Urinary bladder (tissue), 4 donors: ENCODE measurements around the gene ATP2A2. TPM values are rescaled to one million over a fixed set of nuclear protein-coding genes. Genes with fewer than 3 reads are reported as not detected.
A peak's percentile ranks its signal among the peaks of the same experiment; 100 is the strongest.
"Not testable (repeated sequence)": the region's sequence is repeated elsewhere in the genome, so short reads cannot be mapped to it uniquely, and the experiment has no call there.

ENCODE experiments used
- DNase-seq: peaks from one replicate; pipeline ENCODE4 v3.0.0-alpha.2; 2015; ENCODE audit errors: extremely low spot score
- H3K27ac ChIP-seq: one replicate; pipeline ENCODE4 v1.5.1; 2013; ENCODE audit warnings: low read depth, mild to moderate bottlenecking, moderate library complexity
- H3K36me3 ChIP-seq: one replicate; pipeline ENCODE4 v1.6.1; 2013; ENCODE audit warnings: mild to moderate bottlenecking, moderate library complexity; ENCODE audit not compliant: insufficient read depth
- H3K4me1 ChIP-seq: one replicate; pipeline ENCODE4 v1.6.1; 2013; ENCODE audit warnings: mild to moderate bottlenecking, moderate library complexity; ENCODE audit not compliant: insufficient read depth
- H3K4me3 ChIP-seq: one replicate; pipeline ENCODE4 v1.5.1; 2013; ENCODE audit warnings: low read depth, low read length
- WGBS: extraction: QIAGEN DNeasy Blood & Tissue Kit; methylation state at CpG from one replicate; pipeline ENCODE4 v1.1.7; 2013; 5-methylcytosine and 5-hydroxymethylcytosine counted together
- polyA plus RNA-seq: library from polyadenylated mRNA; stranded (reverse); fragments of 200-250 nt; gene quantifications from one replicate; pipeline ENCODE4 v1.2.3, GENCODE V29; 2013
- total RNA-seq: library from RNA; depleted of rRNA; stranded (reverse); fragments of >200 nt; gene quantifications from one replicate; pipeline ENCODE4 v1.2.3, GENCODE V29; 2014
- donor health status: healthy with polysubstance abuse.
- donor health status: healthy.

Gene ATP2A2
- total and polyA plus RNA-seq, 2 donors = 138 to 173 TPM

GRCh38 chr12:110249716-110250225, 31.3 kb upstream of the ATP2A2 start:
- H3K4me3 ChIP-seq = no peak overlapping the region
- peaks cover 1% of the 10 kb centered on the region for H3K4me1 ChIP-seq
- DNase-seq = no peak
- H3K27ac ChIP-seq = no peak overlapping the region
- H3K36me3 ChIP-seq = no peaks in the 10 kb centered on the region
- 75% methylated on average over 7 of the region's 7 CpGs for WGBS

- Histone ChIP-seq H3K4me1 (peaks cover 1% of the 10 kb centered on the region), H3K36me3 (no peaks in the 10 kb centered on the region), H3K4me3 (no peak overlapping the region), H3K27ac (no peak overlapping the region)
- 88% methylated on average over 7 of the region's 7 CpGs for WGBS
- DNase-seq = no peak
Observed at GRCh38 chr12:110251381-110251780, 29.7 kb upstream of the ATP2A2 start.

- no peak overlapping the region for H3K27ac ChIP-seq
- DNase-seq = no peak
- no peak overlapping the region for H3K4me3 ChIP-seq
- peaks cover 1% of the 10 kb centered on the region for H3K4me1 ChIP-seq
- WGBS = 56% methylated on average over 9 of the region's 9 CpGs
- no peaks in the 10 kb centered on the region for H3K36me3 ChIP-seq
Observed at GRCh38 chr12:110252716-110253115, 28.3 kb upstream of the ATP2A2 start.

- 19% methylated on average over 9 of the region's 9 CpGs for WGBS
- Histone ChIP-seq H3K4me1 (peaks cover 1% of the 10 kb centered on the region), H3K27ac (no peak overlapping the region), H3K36me3 (no peaks in the 10 kb centered on the region), H3K4me3 (no peak overlapping the region)
- DNase-seq = no peak
Observed at GRCh38 chr12:110253176-110253575, 27.9 kb upstream of the ATP2A2 start.

- H3K4me3 ChIP-seq = no peak overlapping the region
- DNase-seq = no peak
- peaks cover 1% of the 10 kb centered on the region for H3K4me1 ChIP-seq
- H3K36me3 ChIP-seq = no peaks in the 10 kb centered on the region
- no peak overlapping the region for H3K27ac ChIP-seq
- 97% methylated on average over 6 of the region's 6 CpGs for WGBS
Observed at GRCh38 chr12:110254971-110255540, 26.0 kb upstream of the ATP2A2 start.

- DNase-seq, H3K27ac ChIP-seq, H3K4me3 ChIP-seq, H3K4me1 ChIP-seq, H3K36me3 ChIP-seq: not testable (repeated sequence)
- 97% methylated on average over 11 of the region's 11 CpGs for WGBS
Observed at GRCh38 chr12:110255890-110256456, 25.1 kb upstream of the ATP2A2 start.

- Histone ChIP-seq H3K27ac (no peak overlapping the region), H3K4me3 (no peak overlapping the region), H3K4me1 (no peaks in the 10 kb centered on the region), H3K36me3 (no peaks in the 10 kb centered on the region)
- DNase-seq = no peak
- WGBS = 67% methylated on average over 12 of the region's 12 CpGs
Observed at GRCh38 chr12:110256780-110257431, 24.1 kb upstream of the ATP2A2 start.

GRCh38 chr12:110258466-110258865, 22.6 kb upstream of the ATP2A2 start:
- WGBS = 94% methylated on average over 12 of the region's 12 CpGs

GRCh38 chr12:110262442-110263388, 18.3 kb upstream of the ATP2A2 start:
- Histone ChIP-seq H3K36me3 (no peaks in the 10 kb centered on the region), H3K4me3 (no peak overlapping the region), H3K27ac (no peak overlapping the region), H3K4me1 (peaks cover 2% of the 10 kb centered on the region)
- DNase-seq = no peak
- 77% methylated on average over 17 of the region's 17 CpGs for WGBS

More at GRCh38 chr12:110258466-110258865, 22.6 kb upstream of the ATP2A2 start:
- no peak for DNase-seq
- no peaks in the 10 kb centered on the region for H3K4me1 ChIP-seq
- H3K4me3 ChIP-seq = no peak overlapping the region
- H3K27ac ChIP-seq = no peak overlapping the region
- H3K36me3 ChIP-seq = no peaks in the 10 kb centered on the region

GRCh38 chr12:110266381-110266960, 14.6 kb upstream of the ATP2A2 start:
- DNase-seq = no peak
- no peak overlapping the region for H3K4me3 ChIP-seq
- peaks cover 2% of the 10 kb centered on the region for H3K4me1 ChIP-seq
- H3K27ac ChIP-seq = no peak overlapping the region
- H3K36me3 ChIP-seq = no peaks in the 10 kb centered on the region
- WGBS = 57% methylated on average over 5 of the region's 5 CpGs

- Histone ChIP-seq H3K4me1 (peaks cover 2% of the 10 kb centered on the region), H3K4me3 (no peak overlapping the region), H3K27ac (peak overlapping the region; percentile 40), H3K36me3 (no peaks in the 10 kb centered on the region)
- WGBS = 8% methylated on average over 9 of the region's 9 CpGs
- DNase-seq = peak; percentile 59
Observed at GRCh38 chr12:110266980-110267620, 13.9 kb upstream of the ATP2A2 start.

GRCh38 chr12:110269622-110270124, 11.4 kb upstream of the ATP2A2 start:
- H3K36me3 ChIP-seq = no peaks in the 10 kb centered on the region
- peaks cover 2% of the 10 kb centered on the region for H3K4me1 ChIP-seq
- H3K4me3 ChIP-seq = no peak overlapping the region
- 19% methylated on average over 8 of the region's 8 CpGs for WGBS
- no peak for DNase-seq
- H3K27ac ChIP-seq = no peak overlapping the region
